HG02588 (cell line): ENCODE measurements around the gene ALDOA.
A peak's percentile ranks its signal among the peaks of the same experiment; 100 is the strongest.
"Not testable (repeated sequence)": the region's sequence is repeated elsewhere in the genome, so short reads cannot be mapped to it uniquely, and the experiment has no call there.

Experiments used
- ATAC-seq: cut with Tn5 transposase; IDR thresholded peaks from one replicate; pipeline ENCODE4 v1.9.1; 2021; ENCODE audit warnings: mild to moderate bottlenecking, moderate library complexity; ENCODE audit not compliant: unreplicated experiment

The ALDOA gene

DNA sequence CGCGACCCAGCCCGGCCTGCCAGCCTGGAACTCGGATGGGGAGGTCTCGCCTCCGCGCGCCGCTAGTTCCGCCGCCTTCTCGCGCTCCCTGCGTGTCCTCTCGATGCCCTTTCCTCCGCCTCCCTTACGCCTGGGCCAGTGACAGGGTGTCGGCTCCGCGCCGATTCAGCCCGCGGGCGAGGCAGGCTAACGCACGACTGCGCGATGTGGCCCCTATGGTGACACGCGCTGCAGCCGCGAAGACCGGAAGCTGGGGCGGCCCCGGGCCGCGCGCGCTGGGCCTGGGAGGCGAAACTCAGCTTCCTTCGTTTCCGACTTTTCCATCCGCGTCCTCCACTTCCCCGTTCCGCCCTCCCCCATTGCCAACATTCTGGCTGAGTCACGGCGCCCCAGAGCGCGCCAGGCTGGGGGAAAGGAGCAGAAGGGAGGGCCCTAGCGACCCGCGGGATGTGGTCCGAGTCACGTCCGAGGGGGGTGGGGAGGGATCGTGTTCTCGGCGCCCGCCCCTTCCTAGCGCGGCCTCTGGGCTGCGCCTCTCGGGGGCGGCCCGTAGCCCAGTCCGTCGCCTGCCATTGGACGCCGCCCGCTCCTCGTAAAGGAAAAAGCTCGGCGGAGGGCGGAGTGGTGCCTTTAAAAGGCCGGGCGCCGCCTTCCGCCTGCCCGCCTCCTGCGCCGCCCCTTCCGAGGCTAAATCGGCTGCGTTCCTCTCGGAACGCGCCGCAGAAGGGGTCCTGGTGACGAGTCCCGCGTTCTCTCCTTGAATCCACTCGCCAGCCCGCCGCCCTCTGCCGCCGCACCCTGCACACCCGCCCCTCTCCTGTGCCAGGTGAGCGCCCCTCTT is at the start of gene ALDOA:
Gene ALDOA, plus strand, starts transcription at position 659 of the 841 bp plus-strand sequence. CDS start 1,138 bp downstream, outside the sequence.
- ATAC-seq: peak; percentile 73

DNA sequence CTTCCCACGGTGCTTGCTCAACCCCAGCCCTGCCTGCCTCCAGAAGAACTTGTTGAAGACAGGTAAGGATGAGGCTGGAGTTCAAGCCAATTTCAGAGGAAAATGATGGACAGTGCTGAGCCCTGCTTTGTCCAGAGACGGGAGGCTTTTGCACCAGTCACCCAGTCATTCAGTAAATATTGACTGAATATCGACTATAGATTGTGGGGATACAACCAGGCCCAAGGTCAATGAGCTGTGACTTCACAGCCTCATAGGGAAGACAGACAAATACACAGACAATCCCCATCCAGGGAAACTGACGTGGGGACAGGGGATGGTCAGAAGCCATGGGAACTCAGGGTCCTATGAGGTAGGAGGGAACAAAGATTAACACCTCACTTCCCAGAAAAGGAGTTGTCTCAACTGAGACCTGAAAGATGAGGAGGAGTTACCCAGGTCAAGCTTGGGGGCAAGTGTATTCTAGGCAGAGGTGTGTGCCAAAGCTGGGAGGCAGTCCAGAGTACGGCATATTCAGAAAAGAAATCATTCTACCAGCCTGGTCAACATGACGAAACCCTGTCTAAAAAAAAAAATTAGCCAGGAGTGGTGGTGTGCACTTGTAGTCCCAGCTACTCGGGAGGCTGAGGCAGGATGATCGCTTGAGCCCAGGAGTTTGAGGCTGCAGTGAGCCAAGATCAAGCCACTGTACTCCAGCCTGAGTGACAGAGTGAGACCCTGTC is 48.8 kb upstream of the ALDOA start:
- ATAC-seq: no peak

DNA sequence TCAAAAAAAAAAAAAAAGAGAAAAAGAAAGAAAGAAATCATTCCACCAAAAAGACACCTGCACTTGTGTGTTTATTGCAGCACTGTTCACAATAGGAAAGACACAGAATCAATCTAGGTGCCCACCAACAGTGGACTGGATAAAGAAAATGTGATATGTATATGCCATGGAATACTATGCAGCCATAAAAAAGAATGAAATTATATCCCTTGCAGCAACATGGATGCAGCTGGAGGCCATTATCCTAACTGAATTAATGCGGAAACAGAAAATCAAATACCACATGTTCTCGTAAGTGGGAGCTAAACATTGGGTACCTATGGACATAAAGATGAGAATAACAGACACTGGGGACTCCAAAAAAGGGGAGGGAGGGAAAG is 48.3 kb upstream of the ALDOA start:
- no peak for ATAC-seq

DNA sequence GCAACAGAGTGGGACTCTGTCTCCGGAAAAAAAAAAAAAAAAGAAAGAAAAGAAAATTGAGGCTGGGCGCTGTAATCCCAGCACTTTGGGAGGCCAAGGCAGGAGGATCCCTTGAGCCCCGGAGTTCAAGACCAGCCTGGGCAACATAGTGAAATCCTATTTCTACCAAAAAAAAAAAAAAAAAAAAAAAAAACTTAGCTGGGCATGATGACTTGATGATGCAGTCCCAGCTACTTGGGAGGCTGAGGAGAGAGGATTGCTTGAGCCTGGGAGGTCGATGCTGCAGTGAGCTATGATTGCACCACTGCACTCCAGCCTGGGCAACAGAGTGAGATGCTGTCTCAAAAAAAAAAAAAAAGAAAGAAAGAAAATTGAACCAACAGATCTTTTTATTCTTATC is 47.6 kb upstream of the ALDOA start:
- ATAC-seq: not testable (repeated sequence)

DNA sequence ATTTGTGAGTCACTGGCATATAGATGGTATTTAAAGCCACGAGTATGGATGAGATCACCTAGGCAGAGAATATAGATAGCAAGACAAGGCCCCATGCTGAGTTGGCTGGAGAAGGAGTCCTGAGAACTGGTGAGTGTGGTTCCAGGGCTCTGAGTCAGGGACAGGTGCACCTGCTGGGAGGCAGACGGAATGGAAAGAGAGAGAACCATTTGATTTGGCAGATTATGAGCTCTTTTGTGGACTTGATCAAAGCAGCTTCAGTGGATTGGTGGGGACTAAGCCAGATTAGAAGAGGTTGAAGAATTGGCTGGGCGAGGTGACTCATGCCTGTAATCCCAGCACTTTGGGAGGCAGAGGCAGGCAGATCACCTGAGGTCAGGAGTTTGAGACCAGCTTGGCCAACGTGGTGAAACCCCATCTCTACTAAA is 46.8 kb upstream of the ALDOA start:
- ATAC-seq: no peak

DNA sequence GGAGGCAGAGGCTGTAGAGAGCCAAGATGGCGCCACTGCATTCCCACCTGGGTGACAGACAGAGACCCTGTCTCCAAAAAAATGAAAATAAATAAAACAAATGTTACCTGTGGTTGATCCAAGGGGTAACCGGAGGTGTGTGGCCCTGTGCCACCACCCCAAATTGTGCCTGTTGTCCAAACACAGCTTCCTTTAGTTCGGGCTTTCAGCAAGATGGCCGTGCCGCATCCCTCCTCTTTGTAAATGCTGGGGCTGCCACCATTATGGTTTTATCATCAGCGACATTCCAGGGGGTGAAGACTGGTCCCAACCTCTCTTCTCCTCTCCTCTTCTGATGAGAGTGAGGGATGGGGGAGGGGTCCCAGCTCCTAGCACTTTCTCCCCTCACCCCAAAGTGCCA is 42.7 kb upstream of the ALDOA start, which contains the start of gene C16orf92:
Gene C16orf92, plus strand, starts transcription at position 312 of the 400 bp plus-strand sequence. CDS start 143 bp downstream, outside the sequence.
- no peak for ATAC-seq

DNA sequence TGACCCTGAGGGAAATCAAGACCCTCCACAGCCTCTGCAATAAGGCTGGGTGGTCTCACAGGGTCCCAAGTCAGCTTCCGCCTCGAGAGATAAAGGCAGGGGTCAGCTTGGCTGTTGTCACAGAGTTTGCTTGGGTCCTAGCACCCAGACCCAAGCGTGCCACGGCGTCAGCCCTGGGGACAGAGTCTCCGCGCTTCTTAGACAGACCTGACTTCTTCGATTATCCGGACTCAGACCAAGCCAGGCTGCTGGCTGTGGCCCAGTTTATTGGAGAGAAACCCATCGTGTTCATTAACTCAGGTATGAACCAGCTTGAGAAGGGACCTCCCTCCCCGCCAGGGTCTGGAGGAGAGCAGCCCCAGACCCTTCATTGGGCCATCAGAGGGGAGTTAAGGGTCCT is 42.0 kb upstream of the ALDOA start:
- no peak for ATAC-seq

DNA sequence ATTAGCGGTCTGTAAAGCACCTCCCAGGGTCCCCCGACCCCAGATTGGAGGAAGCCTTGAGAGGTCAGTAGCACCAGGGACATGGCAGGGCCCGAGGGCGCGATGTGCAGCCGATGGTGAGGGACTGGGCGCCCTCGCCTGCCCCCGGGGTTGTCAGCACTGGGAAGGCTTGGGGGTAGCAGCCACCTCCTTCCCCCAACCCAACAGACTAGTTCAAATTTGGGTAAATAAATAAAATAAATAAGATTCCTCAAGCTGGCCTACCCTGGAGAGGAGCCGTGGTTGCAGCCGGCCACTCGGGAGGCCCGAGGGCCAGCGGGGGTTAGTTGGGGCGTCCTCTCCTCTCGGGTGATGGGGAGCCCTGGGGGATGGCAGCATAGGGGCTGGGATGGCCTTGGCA is 41.1 kb upstream of the ALDOA start:
- ATAC-seq: no peak

DNA sequence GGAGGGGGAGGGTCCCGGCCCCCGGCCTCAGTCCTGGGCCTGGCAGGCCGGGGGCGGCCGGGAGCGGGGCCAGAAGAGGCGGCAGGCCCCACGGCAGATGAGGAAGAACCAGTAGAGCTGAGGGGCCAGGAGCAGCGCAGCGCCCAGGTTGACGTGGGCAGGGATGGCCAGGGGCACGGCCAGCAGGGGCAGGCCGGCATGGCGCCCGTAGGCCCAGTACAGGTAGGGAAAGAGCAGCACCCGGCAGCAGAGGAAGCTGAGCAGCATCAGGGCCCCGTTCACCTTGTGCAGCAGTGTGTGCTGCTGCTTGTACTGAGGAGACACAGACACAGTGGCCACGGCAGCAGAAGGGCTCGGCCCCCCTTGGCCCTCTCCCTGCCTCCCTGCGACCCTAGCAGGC is 40.4 kb upstream of the ALDOA start:
- no peak for ATAC-seq

DNA sequence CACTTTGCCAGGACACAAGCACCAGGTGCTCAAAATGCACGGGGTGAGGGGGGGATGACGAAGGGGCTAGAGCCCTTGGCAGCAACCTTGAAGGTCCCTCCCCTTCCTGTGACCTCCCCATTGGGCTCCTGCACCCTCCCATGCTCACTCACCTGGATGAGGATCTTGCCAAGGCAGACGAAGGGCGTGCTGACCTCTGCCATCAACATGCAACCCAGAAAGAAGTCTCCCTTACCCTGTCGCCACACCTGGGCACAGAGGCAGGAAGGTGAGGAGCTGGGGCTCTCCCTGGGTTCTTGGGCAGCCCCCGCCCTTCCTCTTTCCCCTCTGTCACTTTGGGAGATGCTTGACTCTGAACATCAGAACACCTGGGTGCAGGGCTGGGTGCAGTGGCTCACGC is 40.0 kb upstream of the ALDOA start:
- no peak for ATAC-seq

DNA sequence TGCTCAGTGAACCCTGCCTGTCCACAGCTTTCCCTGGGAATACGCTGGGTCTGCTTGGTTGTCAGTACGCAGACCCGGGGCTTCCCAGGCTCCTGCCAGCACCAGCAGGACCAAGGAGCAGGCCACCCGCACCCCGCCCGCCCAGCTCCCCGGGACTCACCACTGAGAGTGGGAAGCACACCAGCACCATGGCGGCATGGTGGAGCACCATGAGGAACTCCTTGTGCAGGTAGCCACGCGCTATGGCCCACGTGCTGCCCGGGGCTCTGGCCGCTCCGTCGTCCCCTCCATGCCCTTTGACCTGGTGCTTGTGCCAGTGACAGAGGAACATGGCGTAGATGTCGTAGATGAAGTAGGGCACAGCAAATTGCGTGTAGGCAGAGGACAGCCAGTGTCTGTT is 39.1 kb upstream of the ALDOA start:
- no peak for ATAC-seq

DNA sequence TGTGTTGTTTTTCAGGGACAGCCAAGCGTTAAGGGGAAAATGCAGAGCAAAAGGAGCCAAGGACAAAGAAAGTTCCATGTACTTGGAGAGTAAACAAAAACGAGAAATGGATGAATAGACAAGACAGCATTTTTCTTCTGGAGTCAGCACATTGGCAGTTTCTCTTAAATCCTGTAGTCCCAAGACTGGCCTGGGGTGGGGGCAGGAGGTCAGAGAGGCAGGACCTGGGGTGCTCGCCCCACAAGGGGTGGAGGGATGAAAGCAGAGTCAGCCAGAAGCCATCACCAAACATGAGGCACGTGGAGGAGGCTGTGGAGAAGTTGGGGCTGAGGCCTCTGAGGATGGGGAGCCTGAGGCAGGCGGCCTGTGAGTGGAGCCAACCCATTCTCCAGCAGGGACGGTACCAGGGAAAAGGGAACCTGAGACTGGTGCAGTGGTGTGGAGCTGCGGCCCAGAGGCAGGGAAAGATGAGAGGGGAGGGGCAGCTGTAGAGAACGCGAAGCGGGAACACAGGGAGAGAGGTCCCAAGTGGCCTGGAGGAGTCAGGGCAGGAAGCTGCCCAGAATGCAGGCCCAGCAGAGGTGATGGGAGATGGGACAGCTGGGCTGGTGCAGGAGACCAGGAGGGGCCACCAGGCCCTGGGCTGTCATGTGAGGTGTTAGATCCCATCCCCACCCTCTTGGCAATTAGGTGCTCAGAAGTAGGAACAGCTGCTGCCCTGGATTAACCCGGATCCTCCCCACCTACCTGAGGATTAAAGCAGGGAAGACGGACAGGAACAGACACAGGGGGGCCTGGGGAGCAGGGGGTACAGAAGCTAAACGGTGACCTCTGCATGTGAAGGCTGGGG is 37.7 kb upstream of the ALDOA start:
- ATAC-seq: no peak

DNA sequence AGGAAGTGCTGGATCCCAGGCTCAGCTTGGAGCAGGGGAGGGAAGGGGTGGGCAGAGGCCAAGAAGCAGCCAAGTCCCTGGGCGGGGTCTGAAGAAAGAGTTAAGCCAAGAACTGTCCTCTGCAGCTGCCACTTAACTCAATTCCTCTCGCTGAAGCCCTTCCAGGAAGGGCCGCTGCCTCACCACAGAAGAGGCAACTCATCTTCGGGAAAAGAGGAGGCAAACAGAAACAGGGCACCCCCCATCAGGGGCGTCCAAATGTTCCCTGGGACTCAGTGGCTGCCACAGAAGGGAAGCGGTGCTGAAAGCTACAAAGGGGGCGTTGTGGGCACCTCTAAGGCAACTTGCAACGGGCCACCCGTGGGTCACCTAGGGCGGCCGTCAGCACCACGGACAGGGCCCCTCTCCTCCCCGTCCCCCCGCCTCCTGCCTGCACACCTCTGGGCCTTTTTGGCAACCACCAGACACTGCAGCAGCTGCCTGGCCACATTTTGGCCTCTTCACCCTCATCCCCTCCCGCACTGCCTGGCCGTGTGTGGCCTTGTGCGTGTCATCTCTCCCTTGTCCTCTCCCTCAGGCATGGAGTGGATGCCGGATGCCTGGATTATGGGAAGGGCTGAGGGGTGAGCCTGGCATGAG is 37.0 kb upstream of the ALDOA start:
- no peak for ATAC-seq

DNA sequence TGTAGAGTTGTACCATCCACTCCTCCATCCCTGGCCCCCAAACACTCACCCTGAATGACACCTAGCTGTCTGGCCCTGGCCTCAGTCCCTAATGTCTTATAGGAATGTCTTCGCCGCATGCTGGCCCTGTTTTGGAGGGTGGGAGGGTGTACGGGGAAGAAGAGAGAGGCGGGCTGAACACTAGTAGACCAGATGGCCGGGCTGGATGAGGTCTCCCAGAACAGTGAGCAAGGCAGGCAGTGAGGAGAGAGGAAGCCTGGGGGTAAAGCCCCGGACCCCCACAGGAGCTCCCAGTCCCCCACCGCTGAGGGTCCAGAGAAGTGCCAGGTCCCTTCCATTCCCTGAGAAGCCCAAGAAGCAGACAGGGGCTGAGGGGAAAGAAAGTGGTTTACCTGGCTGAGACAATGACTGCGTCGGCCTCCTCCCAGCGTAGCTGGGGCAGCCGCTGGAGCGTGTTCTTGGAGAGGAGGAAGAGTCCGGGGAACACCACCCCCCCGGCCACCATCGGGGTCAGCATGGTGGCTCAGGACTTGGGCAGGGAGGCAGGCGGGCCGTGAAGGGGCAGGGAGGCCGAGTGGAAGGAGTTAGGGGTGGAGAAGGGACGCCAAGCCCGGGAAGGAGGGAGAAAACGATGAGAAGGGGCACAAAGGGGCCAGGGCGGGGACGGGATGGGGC is 35.4 kb upstream of the ALDOA start:
- ATAC-seq: no peak

DNA sequence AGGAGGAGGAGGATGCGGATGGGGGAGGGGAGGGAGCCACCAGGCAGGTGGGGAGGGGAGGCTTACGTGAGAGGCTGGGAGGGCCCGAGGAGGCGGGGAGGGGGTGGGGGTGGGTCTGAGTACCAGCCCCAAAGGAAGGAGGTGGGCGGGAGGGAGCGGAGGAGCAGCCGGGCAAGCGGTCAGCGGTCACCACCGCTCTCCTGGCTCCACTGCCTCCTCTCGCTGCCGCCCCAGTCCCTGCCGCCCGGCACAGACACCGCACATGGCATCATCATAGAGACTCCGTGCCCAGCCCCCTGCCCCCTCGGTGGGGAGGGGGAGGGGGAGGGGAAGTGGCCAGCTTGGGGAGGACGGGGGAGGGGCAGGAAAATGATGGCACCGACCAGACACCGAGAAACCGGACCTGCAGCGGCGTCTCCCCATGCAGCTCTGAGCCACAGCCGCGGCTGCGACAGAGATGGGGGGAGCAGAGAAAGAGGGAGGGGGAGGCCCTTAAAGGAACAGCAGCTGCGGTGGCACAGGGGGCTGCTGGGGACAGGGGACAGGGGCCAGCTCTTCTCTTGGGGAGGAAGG is 34.6 kb upstream of the ALDOA start, which contains the start of gene TLCD3B:
Gene TLCD3B, minus strand, starts transcription at position 431 of the 573 bp plus-strand sequence. CDS start 744 bp downstream, outside the sequence.
- ATAC-seq: no peak

DNA sequence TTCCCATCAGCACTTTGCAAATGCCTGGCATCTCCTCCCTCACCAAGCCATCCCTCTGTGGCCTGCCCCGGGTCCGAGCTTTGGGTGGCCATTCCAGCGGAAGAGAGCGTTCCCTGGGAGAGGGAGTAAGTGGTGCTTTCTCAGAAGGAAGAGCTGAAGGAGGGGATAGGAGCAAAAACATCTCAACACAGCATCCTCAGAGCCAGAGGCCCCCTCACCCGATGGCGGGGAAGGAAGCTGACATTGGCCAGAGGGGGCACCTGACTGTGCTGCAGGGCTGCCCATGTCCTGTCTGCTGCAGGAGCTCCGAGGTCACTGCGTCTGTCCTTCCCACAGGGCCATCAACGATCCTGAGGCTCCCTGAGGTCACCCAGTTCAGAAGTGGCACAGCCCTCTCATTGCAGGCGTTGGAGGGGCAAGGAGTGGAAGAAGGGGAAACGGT is 34.1 kb upstream of the ALDOA start:
- ATAC-seq: no peak

DNA sequence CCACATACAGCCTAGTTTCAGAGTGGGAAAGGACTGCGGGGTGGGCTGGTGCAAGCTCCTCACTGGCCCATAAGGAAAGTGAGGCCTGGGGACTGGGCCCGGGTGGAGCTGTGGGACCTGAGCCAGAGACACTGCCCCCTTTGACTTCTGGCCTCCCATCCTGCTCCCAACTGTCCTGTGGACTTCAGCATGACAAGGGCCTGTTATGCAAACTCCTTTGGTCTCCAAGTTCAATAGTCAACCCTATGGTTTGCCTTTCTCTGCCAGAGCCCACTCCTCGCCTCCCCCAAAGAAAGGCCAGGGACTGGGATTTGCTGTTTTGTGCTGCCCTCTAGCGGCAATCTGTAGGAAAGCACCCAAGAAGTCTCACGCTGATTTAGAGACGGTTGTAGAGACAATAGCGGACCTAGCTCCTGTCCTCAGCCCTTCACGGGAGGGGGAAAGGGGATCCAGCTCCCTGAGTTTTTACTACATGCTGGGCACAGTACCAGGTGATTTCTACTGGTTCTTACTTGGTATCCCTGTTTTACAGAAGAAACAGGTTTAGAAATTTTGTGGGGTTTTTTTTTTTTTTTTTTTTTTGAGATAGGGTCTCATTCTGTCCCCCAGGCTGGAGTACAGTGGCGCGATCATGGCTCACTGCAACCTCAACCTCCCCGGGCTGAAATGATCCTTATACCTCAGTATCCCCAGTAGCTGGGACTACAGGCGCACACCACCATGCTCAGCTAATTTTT is 33.3 kb upstream of the ALDOA start:
- ATAC-seq: no peak

DNA sequence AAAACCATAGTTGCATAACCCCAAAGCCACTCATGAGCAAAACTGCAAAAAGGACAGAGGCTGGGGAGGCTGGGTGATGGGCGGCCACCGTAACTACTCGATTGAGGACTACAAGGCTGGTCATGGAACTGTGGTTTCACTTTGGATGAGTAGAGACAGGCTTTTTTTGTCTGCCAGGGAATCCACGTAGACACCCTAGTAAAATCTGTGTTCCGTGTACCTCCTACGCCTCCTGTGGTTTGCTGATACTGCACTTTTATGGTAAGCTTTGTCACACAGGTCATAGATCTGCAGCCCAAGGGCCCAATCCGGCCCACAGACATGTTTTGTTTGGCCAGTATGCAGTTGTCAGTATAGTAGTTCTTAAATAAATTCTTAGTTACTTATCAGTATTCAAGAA is 32.3 kb upstream of the ALDOA start:
- ATAC-seq: no peak

DNA sequence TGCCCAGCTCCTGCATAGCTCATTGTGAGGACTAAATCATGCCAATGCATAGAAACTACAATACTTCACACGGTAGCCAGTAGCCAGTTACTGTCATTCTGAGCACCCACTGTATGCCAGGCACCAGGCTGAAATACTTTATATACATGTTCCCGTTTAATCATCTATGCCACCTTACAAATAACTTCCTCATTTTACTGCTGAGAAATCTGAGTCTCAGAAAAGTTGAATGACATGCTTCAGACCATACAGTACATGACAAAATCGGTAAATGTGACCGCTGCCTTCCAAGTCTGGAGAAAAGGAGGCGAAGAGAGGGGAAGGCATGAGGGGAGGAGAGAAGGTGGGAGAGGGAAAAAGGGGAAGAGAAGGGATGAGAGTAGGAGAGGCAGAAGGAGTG is 25.3 kb upstream of the ALDOA start:
- no peak for ATAC-seq
